ENCODE measurements around the gene MEIS2.

MEIS2 gene

DNA sequence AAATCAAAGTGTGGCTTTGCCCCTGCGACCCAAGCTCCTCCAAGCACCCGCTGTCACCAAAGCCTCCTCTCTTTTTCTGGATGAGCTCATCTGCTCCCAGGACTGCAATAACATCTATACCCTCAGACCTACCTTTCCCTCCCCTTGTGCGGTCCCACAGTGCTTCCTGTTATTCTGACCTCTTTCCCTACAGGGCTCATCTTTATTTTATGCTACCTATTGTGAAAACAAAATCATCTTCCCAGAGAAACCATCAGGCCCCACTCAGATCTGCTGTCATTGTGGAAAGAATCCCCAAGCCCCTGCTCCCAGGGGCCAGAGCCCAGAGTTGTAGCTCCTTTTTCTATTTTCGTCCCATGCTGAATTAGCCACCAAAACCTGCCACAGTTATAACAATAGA lies 162.2 kb downstream of the MEIS2 start:
- TF ChIP-seq, protein P1, sequence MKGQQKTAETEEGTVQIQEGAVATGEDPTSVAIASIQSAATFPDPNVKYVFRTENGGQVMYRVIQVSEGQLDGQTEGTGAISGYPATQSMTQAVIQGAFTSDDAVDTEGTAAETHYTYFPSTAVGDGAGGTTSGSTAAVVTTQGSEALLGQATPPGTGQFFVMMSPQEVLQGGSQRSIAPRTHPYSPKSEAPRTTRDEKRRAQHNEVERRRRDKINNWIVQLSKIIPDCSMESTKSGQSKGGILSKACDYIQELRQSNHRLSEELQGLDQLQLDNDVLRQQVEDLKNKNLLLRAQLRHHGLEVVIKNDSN (IDR thresholded peaks at IDR 0.05): no peak
- no peak for TF ChIP-seq ZBTB7A (IDR thresholded peaks at IDR 0.05; ENCODE audit: low read depth)
- no peak for TF ChIP-seq EGR1 (IDR thresholded peaks at IDR 0.05)
- TF ChIP-seq RAD21 (IDR thresholded peaks at IDR 0.05; ENCODE audit: low read depth): no peak
- no peak for TF ChIP-seq TAF1 (IDR thresholded peaks at IDR 0.05; ENCODE audit: low read depth)
- TF ChIP-seq CREB1 (IDR thresholded peaks at IDR 0.05; ENCODE audit: low read depth): no peak
- TF ChIP-seq REST (IDR thresholded peaks at IDR 0.05; ENCODE audit: low read depth): no peak

DNA sequence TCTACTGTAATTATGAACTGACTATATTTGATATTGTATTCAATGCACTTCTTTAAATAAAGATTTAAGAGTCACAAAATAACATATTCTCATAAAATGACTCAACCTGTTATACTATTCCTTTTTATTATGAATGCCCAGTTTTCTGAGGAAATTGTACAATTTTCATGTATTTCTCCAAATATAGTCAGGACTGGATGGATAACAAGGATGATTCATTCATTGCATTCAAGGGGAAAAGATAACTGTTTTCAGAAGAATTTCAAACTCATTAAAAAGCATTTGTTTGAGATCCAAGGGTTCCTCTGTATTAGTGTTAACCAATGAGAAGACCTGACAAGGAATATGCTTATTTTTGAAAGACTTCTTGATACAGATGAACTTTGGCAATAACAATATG lies 163.7 kb downstream of the MEIS2 start:
- TF ChIP-seq EP300 (IDR thresholded peaks at IDR 0.05; ENCODE audit: borderline replicate concordance) (no peak), FOXM1 (IDR thresholded peaks at IDR 0.05; ENCODE audit: borderline replicate concordance, low read depth) (no peak), CREB1 (IDR thresholded peaks at IDR 0.05; ENCODE audit: low read depth) (no peak), EGR1 (IDR thresholded peaks at IDR 0.05) (no peak), REST (IDR thresholded peaks at IDR 0.05; ENCODE audit: low read depth) (no peak), TCF12 (IDR thresholded peaks at IDR 0.05; ENCODE audit: low read depth) (no peak), ZBTB7A (IDR thresholded peaks at IDR 0.05; ENCODE audit: low read depth) (no peak)

GRCh38 chr15:36933255-36933990 lies 166.9 kb downstream of the MEIS2 start:
- TF ChIP-seq EGR1 (IDR thresholded peaks at IDR 0.05) (no peak), NFIC (IDR thresholded peaks at IDR 0.05) (no peak)

- TF ChIP-seq, protein P1 (IDR thresholded peaks at IDR 0.05): no peak
- no peak for TF ChIP-seq ZBTB7A (IDR thresholded peaks at IDR 0.05; ENCODE audit: low read depth)
- TF ChIP-seq EP300 (IDR thresholded peaks at IDR 0.05; ENCODE audit: borderline replicate concordance): no peak
Observed at GRCh38 chr15:36932070-36932469, 168.3 kb downstream of the MEIS2 start.

DNA sequence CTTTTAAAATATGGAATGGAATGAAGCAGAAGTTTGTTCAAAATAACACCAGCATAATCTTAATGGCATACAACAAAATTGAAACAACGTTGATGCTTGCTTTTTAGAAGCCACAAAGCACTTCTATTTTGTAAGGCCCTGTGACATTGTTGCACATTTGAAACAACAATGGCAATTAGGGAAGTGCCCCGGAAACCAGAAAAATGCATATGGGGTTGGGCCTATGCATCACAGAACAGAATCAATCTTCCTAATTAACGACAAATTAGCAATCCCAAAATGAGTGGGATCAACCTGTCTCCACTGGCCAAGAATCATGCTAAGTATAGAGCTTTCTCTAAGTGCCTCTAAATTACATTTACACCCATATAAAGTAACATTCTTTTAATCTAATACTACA lies 168.9 kb downstream of the MEIS2 start:
- TF ChIP-seq, protein P1 (IDR thresholded peaks at IDR 0.05): no peak
- TF ChIP-seq EP300 (IDR thresholded peaks at IDR 0.05; ENCODE audit: borderline replicate concordance): no peak
- no peak for TF ChIP-seq TEAD4 (IDR thresholded peaks at IDR 0.05)
- TF ChIP-seq REST (IDR thresholded peaks at IDR 0.05; ENCODE audit: low read depth): no peak
- no peak for TF ChIP-seq CEBPB (IDR thresholded peaks at IDR 0.05)
- TF ChIP-seq TAF1 (IDR thresholded peaks at IDR 0.05; ENCODE audit: low read depth): no peak
- TF ChIP-seq FOXM1 (IDR thresholded peaks at IDR 0.05; ENCODE audit: borderline replicate concordance, low read depth): no peak
- no peak for TF ChIP-seq TCF12 (IDR thresholded peaks at IDR 0.05; ENCODE audit: low read depth)

GRCh38 chr15:36926427-36926825 lies 173.9 kb downstream of the MEIS2 start:
- TF ChIP-seq YY1 (IDR thresholded peaks at IDR 0.05; ENCODE audit: low read depth) (no peak), NFIC (IDR thresholded peaks at IDR 0.05) (no peak), EGR1 (IDR thresholded peaks at IDR 0.05) (no peak), FOXM1 (IDR thresholded peaks at IDR 0.05; ENCODE audit: borderline replicate concordance, low read depth) (no peak)

Data from Ishikawa (cell line).